ENCODE measurements around the gene AREL1. TPM values are rescaled to one million over a fixed set of nuclear protein-coding genes. Genes with fewer than 3 reads are reported as not detected.

The AREL1 gene
- total RNA-seq, 4 donors from 2014 or later: 18.0 to 44.2 (median 30.1) TPM

DNA sequence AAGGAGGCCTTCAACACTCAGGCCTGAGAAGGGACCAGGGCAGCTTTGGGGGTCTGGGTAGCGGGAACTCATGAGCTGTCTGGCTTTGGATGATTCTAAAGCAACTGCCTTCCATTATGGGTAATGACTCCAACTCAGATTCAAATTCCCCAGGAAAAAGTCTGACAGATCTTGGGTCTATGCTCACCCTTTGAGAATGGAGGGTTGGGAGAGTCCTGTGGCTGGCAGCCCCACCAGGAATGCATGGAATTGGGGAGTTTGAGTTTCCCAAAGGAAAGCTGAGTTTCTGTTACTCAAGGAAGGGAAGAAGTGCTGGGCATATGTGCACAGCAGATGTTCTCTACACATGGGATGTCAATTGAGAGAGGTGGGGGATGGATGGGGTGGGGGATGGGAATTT, 78.4 kb downstream of the AREL1 start:
- no peaks in the 10 kb centered on the region for H3K36me3 ChIP-seq
- TF ChIP-seq EP300 (IDR thresholded peaks at IDR 0.05) (no peak), POLR2A (IDR thresholded peaks at IDR 0.05) (no peak), POLR2AphosphoS5 (IDR thresholded peaks at IDR 0.05) (no peak)
- no peaks in the 10 kb centered on the region for H3K9me3 ChIP-seq
- no peak for DNase-seq (ENCODE audit: low spot score in 2 of 2)
- H3K27me3 ChIP-seq: no peaks in the 10 kb centered on the region
- no peak overlapping the region for H3K27ac ChIP-seq
- H3K4me3 ChIP-seq: no peak overlapping the region
- WGBS: 73% methylated on average over 1 of the region's 1 CpG
- peaks cover 9% of the 10 kb centered on the region for H3K4me1 ChIP-seq

DNA sequence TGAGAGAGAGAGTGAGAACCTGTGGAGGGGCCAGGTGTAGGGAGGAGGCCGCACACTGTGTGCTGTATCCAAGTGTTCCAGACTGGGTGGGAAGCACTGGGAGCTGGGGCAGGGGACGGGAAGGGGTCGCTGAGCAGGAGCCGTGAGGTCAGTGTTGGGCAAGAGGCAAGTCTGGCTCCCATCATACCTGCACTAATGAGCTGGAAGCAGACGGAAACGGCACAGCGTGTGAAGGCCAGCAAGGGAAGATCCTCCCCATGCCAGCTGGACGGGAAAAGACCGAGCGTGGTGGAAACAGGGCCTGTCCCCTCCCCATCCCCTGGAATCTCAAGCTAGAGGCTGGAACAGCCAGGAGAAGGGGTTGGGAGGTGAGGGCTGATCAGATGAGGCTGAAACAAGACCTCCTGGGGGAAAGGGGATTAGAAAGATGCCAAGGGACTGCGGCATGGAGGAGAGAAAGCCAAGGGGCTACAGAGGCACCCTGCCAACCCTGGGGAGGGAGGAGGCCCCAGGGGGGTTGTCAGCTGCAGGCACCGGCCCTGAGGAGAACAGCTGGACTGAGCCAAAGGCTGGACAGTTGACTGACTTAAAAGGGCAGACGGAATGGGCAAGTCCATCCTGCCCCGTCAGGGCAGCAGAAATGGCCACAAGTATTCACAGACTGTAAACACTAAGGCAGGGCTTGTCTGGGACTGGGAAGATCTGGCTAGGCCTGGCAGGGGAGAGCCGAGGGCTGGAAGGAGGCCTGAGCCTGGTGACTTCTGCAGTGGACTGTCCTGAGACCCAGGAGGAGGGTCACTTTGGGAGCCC, 81.8 kb downstream of the AREL1 start:
- no peaks in the 10 kb centered on the region for H3K27me3 ChIP-seq
- H3K27ac ChIP-seq: no peak overlapping the region
- H3K9me3 ChIP-seq: no peaks in the 10 kb centered on the region
- no peak for DNase-seq (ENCODE audit: low spot score in 2 of 2)
- TF ChIP-seq POLR2A (IDR thresholded peaks at IDR 0.05): no peak
- no peak for TF ChIP-seq POLR2AphosphoS5 (IDR thresholded peaks at IDR 0.05)
- TF ChIP-seq EP300 (IDR thresholded peaks at IDR 0.05): no peak
- TF ChIP-seq, protein P1, sequence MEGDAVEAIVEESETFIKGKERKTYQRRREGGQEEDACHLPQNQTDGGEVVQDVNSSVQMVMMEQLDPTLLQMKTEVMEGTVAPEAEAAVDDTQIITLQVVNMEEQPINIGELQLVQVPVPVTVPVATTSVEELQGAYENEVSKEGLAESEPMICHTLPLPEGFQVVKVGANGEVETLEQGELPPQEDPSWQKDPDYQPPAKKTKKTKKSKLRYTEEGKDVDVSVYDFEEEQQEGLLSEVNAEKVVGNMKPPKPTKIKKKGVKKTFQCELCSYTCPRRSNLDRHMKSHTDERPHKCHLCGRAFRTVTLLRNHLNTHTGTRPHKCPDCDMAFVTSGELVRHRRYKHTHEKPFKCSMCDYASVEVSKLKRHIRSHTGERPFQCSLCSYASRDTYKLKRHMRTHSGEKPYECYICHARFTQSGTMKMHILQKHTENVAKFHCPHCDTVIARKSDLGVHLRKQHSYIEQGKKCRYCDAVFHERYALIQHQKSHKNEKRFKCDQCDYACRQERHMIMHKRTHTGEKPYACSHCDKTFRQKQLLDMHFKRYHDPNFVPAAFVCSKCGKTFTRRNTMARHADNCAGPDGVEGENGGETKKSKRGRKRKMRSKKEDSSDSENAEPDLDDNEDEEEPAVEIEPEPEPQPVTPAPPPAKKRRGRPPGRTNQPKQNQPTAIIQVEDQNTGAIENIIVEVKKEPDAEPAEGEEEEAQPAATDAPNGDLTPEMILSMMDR (IDR thresholded peaks at IDR 0.05): no peak
- WGBS: 82% methylated on average over 14 of the region's 15 CpGs
- H3K4me1 ChIP-seq: no peaks in the 10 kb centered on the region
- no peak overlapping the region for H3K4me3 ChIP-seq
- no peaks in the 10 kb centered on the region for H3K36me3 ChIP-seq

DNA sequence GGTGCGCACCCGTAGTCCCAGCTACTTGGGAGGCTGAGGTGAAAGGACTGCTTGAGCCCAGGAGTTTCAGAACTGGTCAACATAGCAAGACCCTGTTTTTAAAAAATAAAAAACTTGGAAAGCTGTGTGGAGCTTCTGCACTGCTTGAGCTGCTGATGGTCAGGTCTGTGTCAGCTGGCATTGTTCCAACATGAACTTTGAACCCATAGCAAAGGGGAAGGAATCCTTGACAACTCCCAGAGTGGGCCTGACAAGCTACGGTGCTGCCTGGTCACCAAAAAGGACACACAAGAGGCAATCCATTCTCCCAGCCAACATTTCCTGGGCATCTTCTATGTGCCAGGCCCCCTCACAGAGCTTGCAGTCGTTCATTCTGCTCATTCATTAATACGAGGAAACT, 84.5 kb downstream of the AREL1 start:
- Histone ChIP-seq H3K4me3 (no peak overlapping the region), H3K36me3 (no peaks in the 10 kb centered on the region), H3K27me3 (no peaks in the 10 kb centered on the region), H3K27ac (no peak overlapping the region), H3K4me1 (no peaks in the 10 kb centered on the region), H3K9me3 (no peaks in the 10 kb centered on the region)
- 91% methylated on average over 5 of the region's 5 CpGs for WGBS
- DNase-seq (ENCODE audit: low spot score in 2 of 2): no peak
- TF ChIP-seq POLR2AphosphoS5 (IDR thresholded peaks at IDR 0.05): no peak
- TF ChIP-seq EP300 (IDR thresholded peaks at IDR 0.05): no peak
- TF ChIP-seq, protein P1 (IDR thresholded peaks at IDR 0.05): no peak
- no peak for TF ChIP-seq POLR2A (IDR thresholded peaks at IDR 0.05)

DNA sequence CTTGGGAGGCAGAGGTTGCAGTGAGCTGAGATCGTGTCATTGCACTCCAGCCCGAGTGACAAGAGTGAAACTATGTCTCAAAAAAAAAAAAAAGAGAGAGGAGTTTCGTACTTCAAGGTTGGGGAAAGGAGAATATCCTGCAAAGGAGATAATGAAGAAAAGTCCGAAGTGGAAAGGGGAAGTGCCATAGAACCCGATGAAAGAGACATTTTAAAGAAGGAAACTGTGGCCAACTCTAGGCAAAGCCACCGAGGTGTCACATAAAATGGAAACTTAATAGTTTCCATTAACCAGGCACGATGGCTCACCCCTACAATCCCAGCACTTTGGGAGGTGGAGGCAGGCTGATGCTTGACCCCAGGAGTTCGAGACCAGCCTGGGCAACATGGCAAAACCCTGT, 85.8 kb downstream of the AREL1 start:
- Histone ChIP-seq H3K27me3 (no peaks in the 10 kb centered on the region), H3K9me3 (no peaks in the 10 kb centered on the region), H3K36me3 (no peaks in the 10 kb centered on the region), H3K27ac (no peak overlapping the region), H3K4me1 (no peaks in the 10 kb centered on the region), H3K4me3 (no peak overlapping the region)
- no peak for TF ChIP-seq POLR2AphosphoS5 (IDR thresholded peaks at IDR 0.05)
- TF ChIP-seq, protein P1 (IDR thresholded peaks at IDR 0.05): no peak
- DNase-seq (ENCODE audit: low spot score in 2 of 2): no peak
- WGBS: 85% methylated on average over 8 of the region's 8 CpGs

DNA sequence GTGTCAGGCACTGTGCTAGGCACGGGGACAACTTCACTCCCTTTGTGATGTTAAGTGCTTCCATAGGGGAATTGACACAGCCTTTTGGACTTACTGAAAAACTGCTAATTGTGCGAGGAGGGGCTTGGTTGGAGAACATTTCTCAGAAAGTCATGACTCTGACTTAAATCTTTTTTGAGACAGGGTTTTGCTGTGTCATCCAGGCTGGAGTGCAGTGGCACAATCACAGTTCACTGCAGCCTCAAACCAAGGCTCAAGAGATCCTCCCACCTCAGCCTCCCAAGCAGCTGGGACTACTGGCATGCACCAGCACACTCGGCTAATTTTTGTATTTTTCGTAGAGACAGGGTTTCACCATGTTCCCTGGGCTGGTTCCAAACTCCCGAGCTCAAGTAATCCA, 90.6 kb downstream of the AREL1 start:
- Histone ChIP-seq H3K36me3 (no peaks in the 10 kb centered on the region), H3K4me3 (no peak overlapping the region), H3K27me3 (no peaks in the 10 kb centered on the region), H3K27ac (no peak overlapping the region), H3K4me1 (peaks cover 42% of the 10 kb centered on the region), H3K9me3 (no peaks in the 10 kb centered on the region)
- no peak for DNase-seq (ENCODE audit: low spot score in 2 of 2)
- 88% methylated on average over 5 of the region's 5 CpGs for WGBS
- TF ChIP-seq, protein P1 (IDR thresholded peaks at IDR 0.05): no peak
- no peak for TF ChIP-seq POLR2A (IDR thresholded peaks at IDR 0.05)
- TF ChIP-seq EP300 (IDR thresholded peaks at IDR 0.05): no peak
- no peak for TF ChIP-seq POLR2AphosphoS5 (IDR thresholded peaks at IDR 0.05)

All from suprapubic skin (tissue), 4 donors.